ENCODE measurements around the gene UGT1A1.

The UGT1A1 gene

DNA sequence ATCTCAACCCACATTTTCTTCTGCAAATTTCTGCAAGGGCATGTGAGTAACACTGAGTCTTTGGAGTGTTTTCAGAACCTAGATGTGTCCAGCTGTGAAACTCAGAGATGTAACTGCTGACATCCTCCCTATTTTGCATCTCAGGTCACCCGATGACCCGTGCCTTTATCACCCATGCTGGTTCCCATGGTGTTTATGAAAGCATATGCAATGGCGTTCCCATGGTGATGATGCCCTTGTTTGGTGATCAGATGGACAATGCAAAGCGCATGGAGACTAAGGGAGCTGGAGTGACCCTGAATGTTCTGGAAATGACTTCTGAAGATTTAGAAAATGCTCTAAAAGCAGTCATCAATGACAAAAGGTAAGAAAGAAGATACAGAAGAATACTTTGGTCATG lies 8.0 kb downstream of the UGT1A1 start:
- Histone ChIP-seq H3K27ac (no peak overlapping the region), H3K36me3 (ENCODE audit: insufficient read depth, low read length) (no peaks in the 10 kb centered on the region), H3K4me3 (no peak overlapping the region), H3K9me3 (ENCODE audit: low read depth, low read length) (no peaks in the 10 kb centered on the region), H3K9ac (ENCODE audit: insufficient read length) (no peak overlapping the region)
- TF ChIP-seq EZH2 (IDR thresholded peaks at IDR 0.05) (no peak), POLR2AphosphoS5 (IDR thresholded peaks at IDR 0.05; ENCODE audit: borderline replicate concordance, low read depth, low read length) (no peak)
- no peak for DNase-seq (ENCODE audit: low read depth, low spot score)

DNA sequence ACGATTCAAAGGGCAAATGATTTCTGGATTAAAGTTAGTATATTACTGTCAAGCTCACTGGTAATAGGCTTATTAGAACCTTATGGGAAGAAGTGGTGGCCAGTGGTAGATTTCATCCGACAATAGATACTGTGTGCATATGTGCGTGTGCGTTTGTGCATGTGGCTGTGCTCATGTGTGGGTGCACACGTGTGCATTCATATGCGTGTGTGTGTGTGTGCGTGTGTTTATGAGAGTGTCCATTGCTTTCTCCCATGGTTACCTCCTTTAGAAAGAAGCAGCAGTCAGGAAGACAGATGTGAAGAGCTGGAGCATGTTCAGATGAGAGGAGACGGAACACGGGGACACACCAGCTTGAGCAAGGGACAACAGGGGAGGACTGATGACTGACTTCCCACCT lies 9.2 kb downstream of the UGT1A1 start:
- Histone ChIP-seq H3K4me3 (no peak overlapping the region), H3K27ac (no peak overlapping the region), H3K9me3 (ENCODE audit: low read depth, low read length) (no peaks in the 10 kb centered on the region), H3K36me3 (ENCODE audit: insufficient read depth, low read length) (no peaks in the 10 kb centered on the region), H3K9ac (ENCODE audit: insufficient read length) (no peak overlapping the region)
- TF ChIP-seq FOXP2 (optimal IDR thresholded peaks at IDR 0.05; ENCODE audit: control extremely low read depth, extremely low read length, insufficient read depth): no peak
- TF ChIP-seq POLR2AphosphoS5 (IDR thresholded peaks at IDR 0.05; ENCODE audit: borderline replicate concordance, low read depth, low read length): no peak
- TF ChIP-seq EZH2 (IDR thresholded peaks at IDR 0.05): no peak
- DNase-seq (ENCODE audit: low read depth, low spot score): no peak

DNA sequence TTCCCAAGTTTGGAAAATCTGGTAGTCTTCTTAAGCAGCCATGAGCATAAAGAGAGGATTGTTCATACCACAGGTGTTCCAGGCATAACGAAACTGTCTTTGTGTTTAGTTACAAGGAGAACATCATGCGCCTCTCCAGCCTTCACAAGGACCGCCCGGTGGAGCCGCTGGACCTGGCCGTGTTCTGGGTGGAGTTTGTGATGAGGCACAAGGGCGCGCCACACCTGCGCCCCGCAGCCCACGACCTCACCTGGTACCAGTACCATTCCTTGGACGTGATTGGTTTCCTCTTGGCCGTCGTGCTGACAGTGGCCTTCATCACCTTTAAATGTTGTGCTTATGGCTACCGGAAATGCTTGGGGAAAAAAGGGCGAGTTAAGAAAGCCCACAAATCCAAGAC lies 12.1 kb downstream of the UGT1A1 start:
- TF ChIP-seq EZH2 (IDR thresholded peaks at IDR 0.05) (no peak), FOXP2 (optimal IDR thresholded peaks at IDR 0.05; ENCODE audit: control extremely low read depth, extremely low read length, insufficient read depth) (no peak)
- Histone ChIP-seq H3K27ac (no peak overlapping the region), H3K36me3 (ENCODE audit: insufficient read depth, low read length) (no peaks in the 10 kb centered on the region), H3K9me3 (ENCODE audit: low read depth, low read length) (no peaks in the 10 kb centered on the region), H3K4me3 (no peak overlapping the region), H3K9ac (ENCODE audit: insufficient read length) (no peak overlapping the region)
- DNase-seq (ENCODE audit: low read depth, low spot score): no peak

DNA sequence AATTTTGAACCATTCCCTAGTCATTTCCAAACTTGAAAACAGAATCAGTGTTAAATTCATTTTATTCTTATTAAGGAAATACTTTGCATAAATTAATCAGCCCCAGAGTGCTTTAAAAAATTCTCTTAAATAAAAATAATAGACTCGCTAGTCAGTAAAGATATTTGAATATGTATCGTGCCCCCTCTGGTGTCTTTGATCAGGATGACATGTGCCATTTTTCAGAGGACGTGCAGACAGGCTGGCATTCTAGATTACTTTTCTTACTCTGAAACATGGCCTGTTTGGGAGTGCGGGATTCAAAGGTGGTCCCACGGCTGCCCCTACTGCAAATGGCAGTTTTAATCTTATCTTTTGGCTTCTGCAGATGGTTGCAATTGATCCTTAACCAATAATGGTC lies 12.5 kb downstream of the UGT1A1 start:
- Histone ChIP-seq H3K27ac (no peak overlapping the region), H3K9ac (ENCODE audit: insufficient read length) (no peak overlapping the region), H3K4me3 (no peak overlapping the region), H3K36me3 (ENCODE audit: insufficient read depth, low read length) (no peaks in the 10 kb centered on the region), H3K9me3 (ENCODE audit: low read depth, low read length) (no peaks in the 10 kb centered on the region)
- TF ChIP-seq EZH2 (IDR thresholded peaks at IDR 0.05) (no peak), FOXP2 (optimal IDR thresholded peaks at IDR 0.05; ENCODE audit: control extremely low read depth, extremely low read length, insufficient read depth) (no peak), POLR2AphosphoS5 (IDR thresholded peaks at IDR 0.05; ENCODE audit: borderline replicate concordance, low read depth, low read length) (no peak)
- no peak for DNase-seq (ENCODE audit: low read depth, low spot score)

DNA sequence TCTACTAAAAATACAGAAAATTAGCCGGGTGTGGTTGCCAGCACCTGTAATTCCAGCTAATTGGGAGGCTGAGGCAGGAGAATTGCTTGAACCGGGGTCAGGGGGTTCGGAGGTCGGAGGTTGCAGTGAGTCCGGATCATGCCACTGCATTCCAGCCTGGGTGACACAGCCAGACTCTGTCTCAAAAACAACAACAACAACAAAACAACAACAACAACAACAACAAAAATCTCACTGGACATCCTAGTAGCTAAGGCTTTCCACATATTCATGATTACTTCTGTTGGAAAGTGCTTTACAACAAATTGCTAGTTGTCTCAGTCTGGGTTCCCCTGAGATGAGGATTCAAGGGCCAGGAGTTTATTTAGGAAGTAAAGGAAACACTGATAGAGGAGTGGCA lies 13.8 kb downstream of the UGT1A1 start:
- DNase-seq (ENCODE audit: low read depth, low spot score): no peak
- TF ChIP-seq FOXP2 (optimal IDR thresholded peaks at IDR 0.05; ENCODE audit: control extremely low read depth, extremely low read length, insufficient read depth): no peak
- TF ChIP-seq EZH2 (IDR thresholded peaks at IDR 0.05): no peak
- no peak for TF ChIP-seq POLR2AphosphoS5 (IDR thresholded peaks at IDR 0.05; ENCODE audit: borderline replicate concordance, low read depth, low read length)
- no peaks in the 10 kb centered on the region for H3K36me3 ChIP-seq (ENCODE audit: insufficient read depth, low read length)
- no peak overlapping the region for H3K27ac ChIP-seq
- no peak overlapping the region for H3K9ac ChIP-seq (ENCODE audit: insufficient read length)
- H3K4me3 ChIP-seq: no peak overlapping the region
- H3K9me3 ChIP-seq (ENCODE audit: low read depth, low read length): no peaks in the 10 kb centered on the region

DNA sequence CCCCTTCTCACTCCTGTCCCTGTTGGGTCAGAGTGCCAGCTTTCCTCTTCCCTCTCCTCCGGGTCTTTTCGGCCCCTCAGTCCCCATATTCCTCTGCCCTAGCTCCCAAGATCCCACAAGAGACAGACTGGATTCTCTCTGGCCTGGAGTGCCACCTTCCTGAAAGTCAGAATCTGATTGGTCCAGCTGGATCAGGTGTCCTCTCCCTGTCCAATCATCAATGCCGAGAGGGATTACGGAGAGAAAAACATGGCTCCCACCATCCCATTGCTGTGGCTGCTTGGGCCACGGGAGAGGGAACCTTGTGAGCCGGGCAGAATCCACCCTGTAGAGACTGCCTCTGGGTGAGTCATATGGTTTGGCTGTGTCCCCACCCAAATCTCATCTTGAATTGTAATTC lies 15.3 kb downstream of the UGT1A1 start:
- no peak overlapping the region for H3K9ac ChIP-seq (ENCODE audit: insufficient read length)
- no peak overlapping the region for H3K27ac ChIP-seq
- no peak overlapping the region for H3K4me3 ChIP-seq
- no peaks in the 10 kb centered on the region for H3K9me3 ChIP-seq (ENCODE audit: low read depth, low read length)
- no peaks in the 10 kb centered on the region for H3K36me3 ChIP-seq (ENCODE audit: insufficient read depth, low read length)
- no peak for DNase-seq (ENCODE audit: low read depth, low spot score)
- no peak for TF ChIP-seq POLR2AphosphoS5 (IDR thresholded peaks at IDR 0.05; ENCODE audit: borderline replicate concordance, low read depth, low read length)
- no peak for TF ChIP-seq EZH2 (IDR thresholded peaks at IDR 0.05)
- TF ChIP-seq FOXP2 (optimal IDR thresholded peaks at IDR 0.05; ENCODE audit: control extremely low read depth, extremely low read length, insufficient read depth): no peak

DNA sequence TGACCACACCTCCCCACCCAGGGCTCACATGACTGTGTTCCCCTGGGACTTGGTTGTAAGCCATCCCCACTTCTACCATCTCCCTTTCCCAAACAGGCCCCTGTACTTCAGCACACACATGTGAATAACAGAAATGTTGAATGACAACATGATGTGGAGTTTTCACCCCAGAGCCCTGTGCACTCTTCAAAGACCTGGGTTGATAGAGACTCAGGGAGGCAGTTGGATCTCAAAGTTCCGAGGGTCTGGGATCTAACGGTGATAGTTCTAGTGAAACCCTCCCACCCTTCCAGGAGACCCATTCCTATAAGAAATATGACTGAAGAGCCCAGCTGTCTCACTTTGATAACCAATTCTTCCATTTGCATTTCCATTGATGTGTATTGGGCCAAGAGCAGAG lies 18.0 kb downstream of the UGT1A1 start, which contains the start of gene MROH2A:
MROH2A (plus strand) TSS at position 301 of the 400 bp plus-strand sequence. CDS start 1,029 bp downstream, outside the sequence.
- no peak for DNase-seq (ENCODE audit: low read depth, low spot score)
- Histone ChIP-seq H3K9ac (ENCODE audit: insufficient read length) (no peak within 1 kb of the TSS), H3K27ac (no peak within 1 kb of the TSS), H3K36me3 (ENCODE audit: insufficient read depth, low read length) (no peaks in the 10 kb centered on the region), H3K4me3 (no peak within 1 kb of the TSS), H3K9me3 (ENCODE audit: low read depth, low read length) (no peaks in the 10 kb centered on the region; the same call in 1 of the 2 replicates)
- TF ChIP-seq FOXP2 (optimal IDR thresholded peaks at IDR 0.05; ENCODE audit: control extremely low read depth, extremely low read length, insufficient read depth) (no peak), POLR2AphosphoS5 (IDR thresholded peaks at IDR 0.05; ENCODE audit: borderline replicate concordance, low read depth, low read length) (no peak), EZH2 (IDR thresholded peaks at IDR 0.05) (no peak)

DNA sequence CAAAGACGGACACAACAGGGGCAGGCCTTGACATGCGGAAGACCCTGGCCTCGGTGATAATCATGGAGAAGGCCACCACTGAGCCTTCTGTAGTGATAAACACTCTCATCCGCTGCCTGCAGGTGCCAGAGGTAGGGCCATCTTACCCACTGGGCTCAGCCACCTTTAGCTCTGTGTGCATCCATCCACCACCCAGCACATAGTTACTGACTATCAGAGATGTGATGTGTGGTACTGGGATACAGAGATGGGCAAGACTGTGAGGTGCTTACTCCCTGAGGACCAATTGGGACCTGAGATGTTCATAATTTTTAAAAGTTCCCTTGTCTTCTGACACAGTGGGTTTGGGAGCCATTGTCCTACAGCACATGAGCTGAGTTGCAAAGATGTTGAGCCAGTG lies 19.7 kb downstream of the UGT1A1 start:
- no peak for DNase-seq (ENCODE audit: low read depth, low spot score)
- H3K36me3 ChIP-seq (ENCODE audit: insufficient read depth, low read length): no peaks in the 10 kb centered on the region
- TF ChIP-seq EZH2 (IDR thresholded peaks at IDR 0.05) (no peak), FOXP2 (optimal IDR thresholded peaks at IDR 0.05; ENCODE audit: control extremely low read depth, extremely low read length, insufficient read depth) (no peak), POLR2AphosphoS5 (IDR thresholded peaks at IDR 0.05; ENCODE audit: borderline replicate concordance, low read depth, low read length) (no peak)

DNA sequence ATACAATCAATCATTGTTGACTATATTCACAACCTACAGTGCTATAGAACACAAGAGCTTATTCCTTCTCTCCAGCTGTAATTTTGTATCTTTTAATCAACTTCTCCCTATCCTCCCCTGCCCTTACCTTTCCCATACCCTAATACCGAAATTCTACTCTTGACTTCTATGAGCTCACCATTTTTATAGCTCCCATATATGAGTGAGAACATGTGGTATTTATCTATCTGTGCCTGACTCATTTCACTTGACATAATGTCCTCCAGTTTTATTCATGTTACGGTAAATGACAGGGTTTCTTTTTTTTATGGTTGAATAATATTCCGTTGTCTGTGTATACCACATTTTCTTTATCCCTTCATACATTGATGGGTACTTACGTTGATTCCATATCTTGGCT lies 20.7 kb downstream of the UGT1A1 start:
- TF ChIP-seq EZH2 (IDR thresholded peaks at IDR 0.05) (no peak), FOXP2 (optimal IDR thresholded peaks at IDR 0.05; ENCODE audit: control extremely low read depth, extremely low read length, insufficient read depth) (no peak), POLR2AphosphoS5 (IDR thresholded peaks at IDR 0.05; ENCODE audit: borderline replicate concordance, low read depth, low read length) (no peak)
- H3K9me3 ChIP-seq (ENCODE audit: low read depth, low read length): peaks cover 4% of the 10 kb centered on the region; the same call in 1 of the 2 replicates
- no peak for DNase-seq (ENCODE audit: low read depth, low spot score)
- H3K27ac ChIP-seq: no peak overlapping the region
- no peak overlapping the region for H3K9ac ChIP-seq (ENCODE audit: insufficient read length)
- H3K4me3 ChIP-seq: no peak overlapping the region
- H3K36me3 ChIP-seq (ENCODE audit: insufficient read depth, low read length): no peaks in the 10 kb centered on the region

More for the DNA sequence above, 19.7 kb downstream of the UGT1A1 start:
- Histone ChIP-seq H3K27ac (no peak overlapping the region), H3K9me3 (ENCODE audit: low read depth, low read length) (peaks cover 4% of the 10 kb centered on the region; the same call in 1 of the 2 replicates), H3K4me3 (no peak overlapping the region), H3K9ac (ENCODE audit: insufficient read length) (no peak overlapping the region)

All from SK-N-MC (cell line).